IMR-90 (cell line): Measurements from ENCODE around the gene CCSER1. TPM values are rescaled to one million over a fixed set of nuclear protein-coding genes. Genes with fewer than 3 reads are reported as not detected.

ENCODE experiments used
- ATAC-seq: fragments of 200-7000 bp; cut with Tn5 transposase; 2 replicates; pipeline ENCODE4 v1.9.1; 2020; ENCODE audit warnings: low read depth, mild to moderate bottlenecking, moderate library complexity
- BruUV-seq: library from RNA; stranded (reverse); fragments of 400-500 nt; replicated peaks from 2 replicates; lab custom pipeline; 2021; lab: Mats Ljungman, UMichigan
- CTCF ChIA-PET: fragments of 300-600 bp; formaldehyde crosslinking; extraction: SDS; loops from one replicate; lab custom pipeline; 2021; ENCODE audit warnings: antibody characterized with exemption; lab: Yijun Ruan, JAX
- POLR2A ChIA-PET: fragments of 300-600 bp; sonication (Branson Sonifier 250); formaldehyde crosslinking; loops from one replicate; lab custom pipeline; 2022; ENCODE audit warnings: antibody characterized with exemption; ENCODE audit not compliant: unreplicated experiment; lab: Charles Lee
- DNase-seq: peaks from one replicate; pipeline ENCODE4 v3.0.0; 2013
- H2AFZ ChIP-seq: replicated peaks from 2 replicates; pipeline ENCODE3; 2013; ENCODE audit warnings: low read length, mild to moderate bottlenecking; ENCODE audit not compliant: poor library complexity
- H2AK5ac ChIP-seq: 2 replicates; pipeline ENCODE4 v1.6.1; 2013; ENCODE audit warnings: low read depth, low read length, inconsistent platforms
- H2AK9ac ChIP-seq: replicated peaks from 2 replicates; pipeline ENCODE3; 2013; ENCODE audit warnings: mild to moderate bottlenecking, low read depth, low read length, moderate library complexity; ENCODE audit not compliant: poor library complexity
- H2BK120ac ChIP-seq: 2 replicates; pipeline ENCODE4 v1.6.1; 2013; ENCODE audit warnings: low read depth, low read length, inconsistent platforms
- H2BK15ac ChIP-seq: 3 replicates; pipeline ENCODE4 v1.6.1; 2013; ENCODE audit warnings: low read depth, low read length, inconsistent platforms
- H2BK20ac ChIP-seq: 2 replicates; pipeline ENCODE4 v1.6.1; 2013; ENCODE audit warnings: low read depth, mild to moderate bottlenecking, inconsistent platforms, low read length, moderate library complexity
- H2BK5ac ChIP-seq: 2 replicates; pipeline ENCODE4 v1.6.1; 2013; ENCODE audit warnings: mild to moderate bottlenecking, low read depth, low read length, inconsistent platforms; ENCODE audit not compliant: poor library complexity, severe bottlenecking
- H3K14ac ChIP-seq: replicated peaks from 2 replicates; pipeline ENCODE4 v1.6.1; 2013; ENCODE audit warnings: low read depth, low read length, inconsistent platforms
- H3K18ac ChIP-seq: 2 replicates; pipeline ENCODE4 v1.6.1; 2013; ENCODE audit warnings: low read depth, low read length, control low read depth
- H3K23ac ChIP-seq: 2 replicates; pipeline ENCODE4 v1.6.1; 2013; ENCODE audit warnings: low read depth, low read length, inconsistent platforms
- H3K27ac ChIP-seq: 2 replicates; pipeline ENCODE4 v1.5.1; 2013; ENCODE audit warnings: mild to moderate bottlenecking, control low read depth, low read length; ENCODE audit not compliant: insufficient read depth
- H3K27me3 ChIP-seq: 2 replicates; pipeline ENCODE4 v1.6.1; 2013; ENCODE audit warnings: low read length; ENCODE audit not compliant: control insufficient read depth, insufficient read depth
- H3K36me3 ChIP-seq: 2 replicates; pipeline ENCODE4 v1.6.1; 2013; ENCODE audit warnings: low read length, mixed read lengths; ENCODE audit not compliant: control insufficient read depth, insufficient read depth
- H3K4ac ChIP-seq: 2 replicates; pipeline ENCODE4 v1.6.1; 2013; ENCODE audit warnings: low read depth, low read length, inconsistent platforms
- H3K4me1 ChIP-seq: 2 replicates; pipeline ENCODE4 v1.6.1; 2013; ENCODE audit warnings: low read length, mixed read lengths; ENCODE audit not compliant: control insufficient read depth, insufficient read depth
- H3K4me2 ChIP-seq: 2 replicates; pipeline ENCODE4 v1.6.1; 2013; ENCODE audit warnings: low read depth, mild to moderate bottlenecking, control low read depth, low read length, moderate library complexity
- H3K4me3 ChIP-seq: 2 replicates; pipeline ENCODE4 v1.5.1; 2013; ENCODE audit warnings: low read depth, mild to moderate bottlenecking, control low read depth, low read length, moderate library complexity; ENCODE audit not compliant: insufficient read depth
- H3K56ac ChIP-seq: 2 replicates; pipeline ENCODE4 v1.6.1; 2013; ENCODE audit warnings: low read length, inconsistent platforms; ENCODE audit not compliant: insufficient read depth; ENCODE audit errors: extremely low read depth
- H3K79me1 ChIP-seq, 2 experiments: 2 replicates each; pipeline ENCODE4 v1.6.1; 2013; ENCODE audit warnings: low read length in 2 of 2, inconsistent platforms in 1 of 2, low read depth in 1 of 2
- H3K9ac ChIP-seq: 2 replicates; pipeline ENCODE4 v1.6.1; 2013; ENCODE audit warnings: low read depth, low read length, control low read depth
- H3K9me1 ChIP-seq: 2 replicates; pipeline ENCODE4 v1.6.1; 2013; ENCODE audit warnings: low read length, inconsistent platforms; ENCODE audit not compliant: insufficient read depth
- H3K9me3 ChIP-seq: 2 replicates; pipeline ENCODE4 v1.6.1; 2013; ENCODE audit warnings: low read length; ENCODE audit not compliant: control insufficient read depth, insufficient read depth
- H4K20me1 ChIP-seq: 2 replicates; pipeline ENCODE4 v1.6.1; 2013; ENCODE audit warnings: low read length, inconsistent platforms; ENCODE audit not compliant: insufficient read depth
- H4K5ac ChIP-seq: 2 replicates; pipeline ENCODE4 v1.6.1; 2013; ENCODE audit warnings: mild to moderate bottlenecking, low read depth, low read length, control low read depth
- H4K8ac ChIP-seq, 2 experiments: 2 replicates each; pipeline ENCODE4 v1.6.1; 2013; ENCODE audit warnings: low read depth in 2 of 2, low read length in 2 of 2, control low read depth in 1 of 2, inconsistent platforms in 1 of 2
- H4K91ac ChIP-seq: 2 replicates; pipeline ENCODE4 v1.6.1; 2013; ENCODE audit warnings: low read depth, low read length, inconsistent platforms; ENCODE audit not compliant: insufficient read depth
- BHLHE40 ChIP-seq: fragments of 150-350 bp; IDR thresholded peaks from 2 replicates; pipeline ENCODE4 v1.6.1; 2016; ENCODE audit warnings: mild to moderate bottlenecking, low read depth, low read length
- MAFK ChIP-seq: IDR thresholded peaks from 2 replicates; pipeline ENCODE4 v1.6.1; 2012; ENCODE audit warnings: low read depth, low read length, improper control_type of control experiment
- WGBS, 2 experiments: methylation state at CpG; one replicate each; pipeline versions ENCODE4 v1.1.5 to v1.1.7; 2013; ENCODE audit warnings: missing lambda C conversion rate in 2 of 2; ENCODE audit not compliant: insufficient read length in 1 of 2; ENCODE audit errors: extremely low coverage in 2 of 2; 5-methylcytosine and 5-hydroxymethylcytosine counted together
- dilution Hi-C: fragments of 300-500 bp; cut with HindIII; formaldehyde crosslinking; loops from one replicate; pipeline ENCODE4 v1.14.3; 2018; ENCODE audit warnings: low sequenced_read_pairs; ENCODE audit not compliant: unreplicated experiment
- in situ Hi-C: fragments of 300-500 bp; cut with MboI; formaldehyde crosslinking; loops from 3 replicates; pipeline ENCODE4 v1.14.3; 2019; ENCODE audit warnings: low sequenced_read_pairs, inconsistent platforms, mixed read lengths
- intact Hi-C: fragments of 100-400 bp; cut with micrococcal nuclease; formaldehyde crosslinking; loops from 2 replicates; pipeline ENCODE4 v1.10.0; 2022
- polyA plus RNA-seq, 3 experiments: library from polyadenylated mRNA; depleted of rRNA; stranded (reverse); fragments of >200 nt; gene quantifications; 2 replicates each; pipeline ENCODE4 v1.2.3, GENCODE V29; 2012; ENCODE audit warnings: low replicate concordance in 1 of 3
- total RNA-seq: library from RNA; depleted of rRNA; stranded (reverse); fragments of >200 nt; gene quantifications from 2 replicates; pipeline ENCODE4 v1.2.3, GENCODE V29; 2012

Gene CCSER1
- total and polyA plus RNA-seq, 2 of the 4 experiments (the other 2 are of a cell fraction): not detected

- in situ Hi-C loops (no loop called here), dilution Hi-C loops (no loop called here), intact Hi-C loops (no loop called here)
- no peak overlapping the region for H4K91ac ChIP-seq
- no peaks in the 10 kb centered on the region for H4K20me1 ChIP-seq
- no peak overlapping the region for H3K27ac ChIP-seq
- H2BK5ac ChIP-seq: no peak overlapping the region
- no peak overlapping the region for H3K4me3 ChIP-seq
- H3K4me1 ChIP-seq: no peaks in the 10 kb centered on the region
- H2BK15ac ChIP-seq: no peak overlapping the region
- BruUV-seq: no TSS peak
- CTCF ChIA-PET: no interaction called here
- TF ChIP-seq BHLHE40: no peak
- peak; percentile 45; the same call in 1 of the 2 replicates for TF ChIP-seq MAFK
- DNase-seq (no peak), ATAC-seq (no peak)
- no peak overlapping the region for H2AK5ac ChIP-seq
- no peak overlapping the region for H3K18ac ChIP-seq
- H3K9me3 ChIP-seq: 0 out of 2 replicates have a peak, but pooled peaks cover 2% of the 10 kb centered on the region
- no peak overlapping the region for H2BK20ac ChIP-seq
- no peaks in the 10 kb centered on the region for H3K9me1 ChIP-seq
- no peak overlapping the region for H2AFZ ChIP-seq
- H4K8ac ChIP-seq: no peak overlapping the region
- no peak overlapping the region for H3K14ac ChIP-seq
- no peak overlapping the region for H3K23ac ChIP-seq
- H2AK9ac ChIP-seq: no peak overlapping the region
- no peak overlapping the region for H4K5ac ChIP-seq
- POLR2A ChIA-PET: no interaction called here
- H3K79me1 ChIP-seq: no peaks in the 10 kb centered on the region
- no peak overlapping the region for H3K56ac ChIP-seq
- no peaks in the 10 kb centered on the region for H3K36me3 ChIP-seq
- no CpG with 5 or more reads among the region's 1 CpG for WGBS, 2 experiments
- no peak overlapping the region for H2BK120ac ChIP-seq
- H3K9ac ChIP-seq: no peak overlapping the region
- no peak overlapping the region for H3K4ac ChIP-seq
- H3K4me2 ChIP-seq: no peak overlapping the region
- no peaks in the 10 kb centered on the region for H3K27me3 ChIP-seq
Measured at GRCh38 chr4:90780193-90780592, 653.0 kb downstream of the CCSER1 start.
